NCI-H2227 treated with DMSO at 0.1 percent for 48 hours (cell line): ENCODE results near the gene GLDC.
A peak's percentile ranks its signal among the peaks of the same experiment; 100 is the strongest.

Experiments
- DNase-seq: peaks from one replicate; lab custom pipeline; 2025; lab: John Stamatoyannopoulos, UW

Gene GLDC

GRCh38 chr9:6620353-6620752, 25.2 kb downstream of the GLDC start:
- no peak for DNase-seq

DNA sequence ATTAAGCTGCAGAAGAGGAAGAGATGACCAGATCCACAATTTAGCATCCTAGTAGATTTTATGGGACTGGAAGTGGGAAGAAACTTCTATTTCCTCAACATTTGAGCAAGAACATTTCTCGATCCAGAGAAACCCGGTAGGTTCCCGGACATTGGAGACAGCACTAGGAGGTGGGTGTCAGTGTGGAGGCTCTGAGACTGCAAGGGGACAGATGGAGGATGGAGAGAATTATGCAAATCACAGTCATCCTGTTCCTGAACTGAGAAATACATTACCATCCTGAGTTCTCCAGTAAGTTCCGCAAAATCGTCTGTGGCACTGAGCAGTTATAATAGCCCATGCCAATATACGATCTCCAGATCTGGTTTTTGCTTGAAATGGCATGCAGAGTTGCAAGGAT, 25.6 kb downstream of the GLDC start:
- no peak for DNase-seq

DNA sequence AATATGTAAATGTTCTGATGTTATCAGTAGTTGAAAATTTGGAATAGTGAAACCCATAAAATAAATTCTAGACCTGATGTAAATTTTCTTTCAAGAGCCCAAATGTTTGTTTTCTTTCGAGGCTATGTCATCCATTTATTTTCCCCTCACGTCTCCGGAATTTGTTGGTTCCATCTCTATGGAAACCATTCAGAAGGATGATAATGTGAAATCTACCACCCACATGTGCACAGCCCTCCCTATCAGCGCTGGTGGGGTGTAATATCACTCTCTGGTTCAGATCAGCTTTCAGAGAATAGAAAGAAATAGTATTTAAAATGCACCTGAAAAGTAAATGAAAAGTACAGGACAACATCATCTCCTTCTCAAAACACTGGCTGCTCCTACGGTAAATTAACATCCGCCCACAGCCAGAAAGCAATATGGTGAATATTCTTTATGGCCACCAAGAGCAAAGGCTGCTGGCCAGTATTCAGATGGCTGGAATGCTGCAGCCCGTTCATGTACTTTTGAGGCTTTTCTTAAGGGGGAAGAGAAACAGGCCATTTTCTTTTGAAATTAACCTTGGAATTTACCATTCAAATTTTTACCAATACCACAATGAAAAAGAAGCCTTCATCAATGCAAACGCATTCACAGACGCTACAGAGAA, 28.5 kb downstream of the GLDC start:
- peak; percentile 23 for DNase-seq

- no peak for DNase-seq
Observed at GRCh38 chr9:6614489-6614888, 31.0 kb downstream of the GLDC start.

GRCh38 chr9:6611865-6612264, 33.7 kb downstream of the GLDC start:
- DNase-seq: no peak

DNA sequence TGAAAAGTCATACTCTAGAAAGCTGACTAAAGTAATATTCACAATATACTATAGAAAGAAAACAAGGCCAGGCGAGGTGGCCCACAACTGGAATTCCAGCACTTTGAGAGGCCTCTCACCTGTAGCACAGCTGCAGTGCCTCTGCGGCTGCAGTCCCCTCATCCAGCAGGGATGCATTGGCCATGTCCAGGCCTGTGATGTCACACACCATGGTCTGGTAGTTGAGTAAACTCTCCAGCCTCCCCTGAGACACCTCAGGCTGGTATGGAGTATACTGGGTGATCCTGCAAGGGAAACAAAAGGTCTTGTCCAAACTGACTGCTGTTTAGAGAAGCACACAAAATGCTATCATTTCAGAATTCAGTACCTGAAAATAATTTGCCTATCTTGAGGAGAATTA, 35.5 kb downstream of the GLDC start:
- no peak for DNase-seq

DNA sequence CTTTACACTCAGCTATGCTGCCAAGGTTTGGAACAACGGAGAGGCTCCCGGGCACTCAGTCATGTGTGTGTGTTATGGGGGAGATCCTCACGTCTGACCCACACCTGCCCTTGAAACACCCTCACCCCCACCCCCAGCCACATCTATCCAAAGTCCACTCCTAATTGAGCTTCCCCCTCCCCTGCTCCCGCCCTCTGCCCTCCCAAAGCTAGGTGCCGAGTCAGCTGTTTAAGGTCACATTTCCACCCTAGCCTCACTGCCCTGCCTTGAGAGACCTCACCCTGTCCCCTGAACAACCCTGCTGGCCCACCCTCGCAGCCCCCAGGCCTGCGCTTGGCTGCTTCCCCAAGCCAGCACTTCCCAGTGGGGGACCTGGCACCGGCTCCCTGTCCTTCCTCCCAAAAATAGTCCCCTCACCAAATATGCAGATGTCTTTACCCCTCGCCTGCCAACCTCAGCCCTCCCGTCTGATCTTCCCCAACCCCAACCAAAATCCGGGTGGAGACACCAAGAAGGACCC, 36.0 kb downstream of the GLDC start:
- DNase-seq: no peak

DNA sequence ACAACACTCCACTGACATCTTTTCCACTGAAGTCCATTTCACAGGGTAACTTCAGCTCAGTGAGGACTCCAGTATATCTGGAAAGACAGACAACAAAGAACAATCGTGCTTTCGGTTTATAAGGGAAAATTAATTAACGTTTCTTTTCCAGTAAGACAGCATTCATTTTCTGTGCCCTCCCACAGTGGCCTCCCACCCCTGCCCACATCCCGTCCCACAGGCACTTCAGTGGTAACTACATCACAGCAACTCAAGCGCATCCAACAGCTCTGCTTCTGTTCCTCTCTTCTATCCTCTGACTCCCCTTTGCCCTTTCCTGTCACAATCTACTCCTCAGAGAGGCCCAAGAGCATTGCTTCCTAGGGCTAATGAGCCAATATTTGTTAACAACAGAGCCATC, 40.3 kb downstream of the GLDC start:
- no peak for DNase-seq

DNA sequence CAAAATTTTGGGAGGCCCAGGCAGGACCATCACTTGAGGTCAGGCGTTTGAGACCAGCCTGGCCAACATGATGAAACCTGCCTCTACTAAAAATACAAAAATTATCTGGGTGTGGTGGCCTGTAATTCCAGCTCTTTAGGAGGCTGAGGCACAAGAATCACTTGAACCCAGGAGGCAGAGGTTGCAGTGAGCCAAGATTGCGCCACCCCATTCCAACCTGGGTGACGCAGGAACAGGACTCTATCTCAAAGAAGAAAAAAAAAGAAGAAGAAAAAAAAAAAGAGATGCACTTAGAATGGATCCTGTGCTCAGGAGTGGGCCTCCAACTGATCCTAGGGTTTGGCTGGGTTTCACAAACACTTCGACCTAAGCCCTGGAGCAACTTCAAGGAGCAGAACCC, 45.1 kb downstream of the GLDC start:
- DNase-seq: no peak

DNA sequence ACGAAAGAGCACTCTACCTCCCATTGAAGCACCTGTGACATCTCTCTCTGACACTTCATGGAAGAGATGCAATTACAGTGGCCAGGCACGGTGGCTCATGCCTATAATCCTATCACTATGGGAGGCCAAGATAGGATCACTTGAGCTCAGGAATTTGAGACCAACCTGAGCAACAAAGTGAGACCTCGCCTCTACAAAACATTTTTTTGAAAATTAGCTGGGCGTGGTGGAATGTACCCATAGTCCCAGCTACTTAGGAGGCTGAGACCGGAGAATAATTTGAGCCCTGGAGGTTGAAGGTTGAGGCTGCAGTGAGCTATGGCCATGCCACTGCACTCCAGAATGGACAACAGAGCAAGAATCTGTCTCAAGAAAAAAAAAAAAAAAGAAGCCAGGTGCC, 45.5 kb downstream of the GLDC start:
- DNase-seq: no peak

DNA sequence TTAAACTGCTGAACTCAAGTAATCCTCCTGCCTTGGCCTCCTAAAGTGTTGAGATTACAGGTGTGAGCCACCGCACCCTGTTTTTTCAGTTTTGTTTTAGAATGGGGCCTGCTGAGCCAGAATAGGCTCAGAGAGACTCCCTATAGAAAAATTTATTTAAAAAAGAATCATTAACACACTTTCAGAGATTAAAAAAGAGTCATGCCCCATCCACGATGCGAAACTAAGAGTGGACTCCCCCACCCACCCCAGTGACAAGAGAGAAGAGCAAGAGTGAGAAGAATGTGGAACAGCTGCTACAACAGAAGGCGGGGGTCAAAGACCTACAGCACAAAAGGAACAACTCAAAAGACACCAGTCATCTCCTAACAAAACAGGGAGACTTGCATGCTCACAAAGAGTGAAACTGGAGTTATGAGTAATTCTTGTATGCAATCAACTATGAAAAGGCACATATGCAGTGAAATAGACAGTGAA, 47.2 kb downstream of the GLDC start:
- no peak for DNase-seq

- no peak for DNase-seq
Observed at GRCh38 chr9:6592791-6593190, 52.7 kb downstream of the GLDC start.

GRCh38 chr9:6592231-6592630, 53.3 kb downstream of the GLDC start:
- DNase-seq: no peak

DNA sequence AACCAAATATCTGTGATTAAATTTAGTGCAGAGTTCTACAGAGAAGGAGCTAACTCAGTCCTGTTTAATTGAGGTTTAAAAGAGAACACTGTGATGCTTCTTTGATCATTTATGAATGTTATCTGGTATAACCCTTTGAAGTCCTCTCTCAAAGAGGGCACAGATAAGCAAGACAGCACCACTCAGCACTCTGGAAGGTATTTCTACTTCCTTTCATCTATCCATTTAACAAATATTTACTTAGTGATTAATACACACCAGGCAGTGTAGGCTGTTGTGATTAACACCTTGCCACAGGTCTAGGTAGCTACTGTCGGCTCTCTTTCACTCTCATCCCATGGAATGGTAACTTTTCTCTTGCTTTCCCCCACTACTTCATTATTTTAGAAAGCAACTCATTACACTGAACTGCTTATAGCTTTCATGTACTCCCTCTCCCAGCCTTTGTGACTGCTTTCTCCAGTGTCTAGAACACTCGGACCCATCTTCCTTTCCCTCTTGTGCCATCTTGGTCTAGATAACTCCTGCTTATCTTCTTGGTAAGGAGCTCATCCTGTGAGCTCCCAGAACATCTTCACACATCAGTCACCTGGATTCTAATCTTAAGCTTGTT, 54.7 kb downstream of the GLDC start:
- no peak for DNase-seq

GRCh38 chr9:6590334-6590733, 55.2 kb downstream of the GLDC start:
- DNase-seq: no peak

GRCh38 chr9:6584881-6585597, 60.5 kb downstream of the GLDC start:
- peak; percentile 18 for DNase-seq

- no peak for DNase-seq
Observed at GRCh38 chr9:6581253-6581652, 64.3 kb downstream of the GLDC start.

DNA sequence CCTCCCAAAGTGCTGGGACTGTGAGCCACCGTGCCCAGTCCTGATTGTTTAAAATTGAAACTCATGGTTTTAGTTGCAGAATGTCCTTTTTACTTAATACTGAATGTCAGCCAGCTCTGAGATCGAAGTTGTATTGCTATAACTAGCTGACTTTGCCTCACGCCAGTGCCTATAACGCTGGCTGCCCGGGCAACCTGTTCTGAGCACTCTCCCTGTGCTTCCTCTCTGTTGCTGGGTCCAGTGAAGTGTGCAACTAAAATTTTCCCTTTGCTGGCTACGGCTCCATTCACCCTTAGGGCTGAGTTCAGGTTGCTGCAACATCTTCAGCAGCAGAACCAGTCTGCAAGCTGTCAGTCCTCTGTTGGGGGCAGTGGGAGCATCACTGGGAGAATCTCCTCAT, 65.9 kb downstream of the GLDC start:
- no peak for DNase-seq

DNA sequence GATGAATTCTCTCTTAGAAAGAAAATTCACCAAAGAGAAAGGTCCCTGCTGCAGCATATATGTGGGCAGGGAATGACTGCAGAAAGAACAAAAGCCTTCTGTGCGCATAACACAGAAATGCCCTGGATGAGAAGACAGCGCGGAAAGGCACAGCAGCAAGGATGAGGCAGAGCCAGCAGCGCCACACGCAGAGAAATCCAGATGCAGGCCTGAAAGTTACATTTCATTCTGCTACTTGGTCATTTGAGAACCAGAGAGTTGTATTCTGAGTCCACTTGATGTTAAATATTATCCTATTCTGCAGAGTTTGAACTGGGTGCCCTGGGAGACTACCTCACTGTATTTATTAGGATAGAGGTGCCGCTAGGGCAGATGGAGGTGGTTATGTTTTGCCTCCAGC, 68.5 kb downstream of the GLDC start:
- DNase-seq: no peak

- no peak for DNase-seq
Observed at GRCh38 chr9:6575324-6576034, 70.0 kb downstream of the GLDC start.

GRCh38 chr9:6567140-6567591, 78.4 kb downstream of the GLDC start:
- no peak for DNase-seq

GRCh38 chr9:6566409-6567139, 79.0 kb downstream of the GLDC start:
- DNase-seq: no peak
